HG02571 (cell line): ENCODE data around the gene FAM163A.

Source experiments
- ATAC-seq: cut with Tn5 transposase; IDR thresholded peaks from one replicate; pipeline ENCODE4 v1.9.1; 2021; ENCODE audit warnings: mild to moderate bottlenecking, moderate library complexity; ENCODE audit not compliant: unreplicated experiment

FAM163A gene

GRCh38 chr1:179748772-179749171 lies 5.7 kb downstream of the FAM163A start:
- ATAC-seq, result no peak

GRCh38 chr1:179750630-179751029 lies 7.5 kb downstream of the FAM163A start:
- ATAC-seq, result no peak

- no peak for ATAC-seq
Measured at GRCh38 chr1:179753061-179753460, 10.0 kb downstream of the FAM163A start.

GRCh38 chr1:179754041-179754624 lies 11.0 kb downstream of the FAM163A start:
- no peak for ATAC-seq

- no peak for ATAC-seq
Measured at GRCh38 chr1:179757933-179758332, 14.8 kb downstream of the FAM163A start.

GRCh38 chr1:179760521-179760920 lies 17.4 kb downstream of the FAM163A start:
- ATAC-seq, result no peak

GRCh38 chr1:179761296-179761695 lies 18.2 kb downstream of the FAM163A start:
- ATAC-seq, result no peak

GRCh38 chr1:179761846-179762640 lies 19.0 kb downstream of the FAM163A start:
- ATAC-seq, result no peak

- no peak for ATAC-seq
Measured at GRCh38 chr1:179767177-179767581, 24.1 kb downstream of the FAM163A start.

GRCh38 chr1:179767996-179768395 lies 24.9 kb downstream of the FAM163A start:
- ATAC-seq, result no peak

GRCh38 chr1:179770887-179771502 lies 27.9 kb downstream of the FAM163A start:
- no peak for ATAC-seq

GRCh38 chr1:179773264-179773663 lies 30.2 kb downstream of the FAM163A start:
- no peak for ATAC-seq

GRCh38 chr1:179774000-179774399 lies 30.9 kb downstream of the FAM163A start:
- ATAC-seq, result no peak

GRCh38 chr1:179774566-179774965 lies 31.5 kb downstream of the FAM163A start:
- no peak for ATAC-seq

GRCh38 chr1:179775009-179775408 lies 31.9 kb downstream of the FAM163A start:
- no peak for ATAC-seq

- ATAC-seq, result no peak
Measured at GRCh38 chr1:179776831-179777230, 33.7 kb downstream of the FAM163A start.

GRCh38 chr1:179777731-179778130 lies 34.6 kb downstream of the FAM163A start:
- no peak for ATAC-seq

- ATAC-seq, result no peak
Measured at GRCh38 chr1:179779645-179780272, 36.7 kb downstream of the FAM163A start.

GRCh38 chr1:179781962-179782361 lies 38.9 kb downstream of the FAM163A start:
- no peak for ATAC-seq

- no peak for ATAC-seq
Measured at GRCh38 chr1:179785031-179785431, 41.9 kb downstream of the FAM163A start.

- no peak for ATAC-seq
Measured at GRCh38 chr1:179785728-179786127, 42.6 kb downstream of the FAM163A start.
